Endothelial cell (in vitro differentiated cells): Measurements from ENCODE around the gene SRGN. TPM values are rescaled to one million over a fixed set of nuclear protein-coding genes. Genes with fewer than 3 reads are reported as not detected.

Experiments
- DNase-seq: peaks from one replicate; pipeline ENCODE4 v3.0.0; 2021; ENCODE audit warnings: low spot score
- H3K27ac Mint-ChIP-seq: one replicate; pipeline ENCODE4 v1.8.0; 2021; ENCODE audit warnings: mixed read lengths, inconsistent platforms; ENCODE audit not compliant: unreplicated experiment
- H3K27me3 Mint-ChIP-seq: one replicate; pipeline ENCODE4 v1.8.0; 2021; ENCODE audit warnings: mild to moderate bottlenecking, moderate library complexity, mixed read lengths, inconsistent platforms; ENCODE audit not compliant: unreplicated experiment
- H3K36me3 Mint-ChIP-seq: one replicate; pipeline ENCODE4 v1.8.0; 2021; ENCODE audit warnings: mild to moderate bottlenecking, low read depth, mixed read lengths, inconsistent platforms; ENCODE audit not compliant: unreplicated experiment
- H3K4me1 Mint-ChIP-seq: one replicate; pipeline ENCODE4 v1.8.0; 2021; ENCODE audit warnings: mild to moderate bottlenecking, mixed read lengths, inconsistent platforms; ENCODE audit not compliant: unreplicated experiment
- H3K4me3 Mint-ChIP-seq: one replicate; pipeline ENCODE4 v1.8.0; 2021; ENCODE audit warnings: mild to moderate bottlenecking, mixed read lengths, inconsistent platforms; ENCODE audit not compliant: unreplicated experiment
- H3K9me3 Mint-ChIP-seq: one replicate; pipeline ENCODE4 v1.8.0; 2021; ENCODE audit warnings: mixed read lengths, inconsistent platforms; ENCODE audit not compliant: unreplicated experiment
- CTCF ChIP-seq: fragments of 200-600 bp; sonication (generic); IDR thresholded peaks from one replicate; pipeline ENCODE4 v1.5.0; 2021; ENCODE audit warnings: antibody characterized with exemption; ENCODE audit not compliant: unreplicated experiment
- total RNA-seq: library from RNA; stranded (reverse); fragmentation: NEBNext Ultra II Directional; extraction: Animal tissue kit (Norgen Biotek cat#: 25700); gene quantifications from one replicate; pipeline ENCODE4 v1.2.1, GENCODE V29; 2021; ENCODE audit not compliant: unreplicated experiment

Gene SRGN
- total RNA-seq, 1 donor from 2014 or later = 4.7 TPM

- Mint-ChIP-seq H3K27ac (no peak overlapping the region), H3K27me3 (peaks cover 2% of the 10 kb centered on the region), H3K36me3 (no peaks in the 10 kb centered on the region), H3K9me3 (no peaks in the 10 kb centered on the region), H3K4me3 (no peak overlapping the region), H3K4me1 (peaks cover 3% of the 10 kb centered on the region)
- TF ChIP-seq CTCF = no peak
- no peak for DNase-seq
Measured at GRCh38 chr10:69097729-69098128, 9.8 kb downstream of the SRGN start.

- Mint-ChIP-seq H3K36me3 (peaks cover 4% of the 10 kb centered on the region), H3K27me3 (peaks cover 5% of the 10 kb centered on the region)
- DNase-seq = no peak
Measured at GRCh38 chr10:69100136-69100872, 12.4 kb downstream of the SRGN start.

GRCh38 chr10:69101451-69102095 lies 13.7 kb downstream of the SRGN start:
- no peak for DNase-seq
- Mint-ChIP-seq H3K27ac (no peak overlapping the region), H3K36me3 (peaks cover 4% of the 10 kb centered on the region), H3K9me3 (no peaks in the 10 kb centered on the region), H3K4me1 (peaks cover 3% of the 10 kb centered on the region), H3K27me3 (peaks cover 5% of the 10 kb centered on the region), H3K4me3 (no peak overlapping the region)
- TF ChIP-seq CTCF = no peak

More at GRCh38 chr10:69100136-69100872, 12.4 kb downstream of the SRGN start:
- Mint-ChIP-seq H3K9me3 (no peaks in the 10 kb centered on the region), H3K4me3 (no peak overlapping the region), H3K27ac (no peak overlapping the region), H3K4me1 (peaks cover 3% of the 10 kb centered on the region)
- no peak for TF ChIP-seq CTCF

GRCh38 chr10:69102440-69102839 lies 14.5 kb downstream of the SRGN start:
- H3K9me3 Mint-ChIP-seq = no peaks in the 10 kb centered on the region
- H3K4me1 Mint-ChIP-seq = peaks cover 3% of the 10 kb centered on the region
- no peak for DNase-seq
- H3K36me3 Mint-ChIP-seq = peaks cover 4% of the 10 kb centered on the region
- H3K27ac Mint-ChIP-seq = no peak overlapping the region
- no peak for TF ChIP-seq CTCF
- H3K27me3 Mint-ChIP-seq = peaks cover 5% of the 10 kb centered on the region
- H3K4me3 Mint-ChIP-seq = no peak overlapping the region

GRCh38 chr10:69103784-69104183 lies 15.9 kb downstream of the SRGN start:
- H3K27ac Mint-ChIP-seq = no peak overlapping the region

More at GRCh38 chr10:69103784-69104183, 15.9 kb downstream of the SRGN start:
- H3K4me1 Mint-ChIP-seq = peaks cover 3% of the 10 kb centered on the region
- no peak overlapping the region for H3K4me3 Mint-ChIP-seq
- no peak for TF ChIP-seq CTCF
- no peak for DNase-seq
- peaks cover 4% of the 10 kb centered on the region for H3K36me3 Mint-ChIP-seq
- no peaks in the 10 kb centered on the region for H3K9me3 Mint-ChIP-seq
- H3K27me3 Mint-ChIP-seq = peaks cover 5% of the 10 kb centered on the region
